Measurements from ENCODE around the gene EPHA8.

DNA sequence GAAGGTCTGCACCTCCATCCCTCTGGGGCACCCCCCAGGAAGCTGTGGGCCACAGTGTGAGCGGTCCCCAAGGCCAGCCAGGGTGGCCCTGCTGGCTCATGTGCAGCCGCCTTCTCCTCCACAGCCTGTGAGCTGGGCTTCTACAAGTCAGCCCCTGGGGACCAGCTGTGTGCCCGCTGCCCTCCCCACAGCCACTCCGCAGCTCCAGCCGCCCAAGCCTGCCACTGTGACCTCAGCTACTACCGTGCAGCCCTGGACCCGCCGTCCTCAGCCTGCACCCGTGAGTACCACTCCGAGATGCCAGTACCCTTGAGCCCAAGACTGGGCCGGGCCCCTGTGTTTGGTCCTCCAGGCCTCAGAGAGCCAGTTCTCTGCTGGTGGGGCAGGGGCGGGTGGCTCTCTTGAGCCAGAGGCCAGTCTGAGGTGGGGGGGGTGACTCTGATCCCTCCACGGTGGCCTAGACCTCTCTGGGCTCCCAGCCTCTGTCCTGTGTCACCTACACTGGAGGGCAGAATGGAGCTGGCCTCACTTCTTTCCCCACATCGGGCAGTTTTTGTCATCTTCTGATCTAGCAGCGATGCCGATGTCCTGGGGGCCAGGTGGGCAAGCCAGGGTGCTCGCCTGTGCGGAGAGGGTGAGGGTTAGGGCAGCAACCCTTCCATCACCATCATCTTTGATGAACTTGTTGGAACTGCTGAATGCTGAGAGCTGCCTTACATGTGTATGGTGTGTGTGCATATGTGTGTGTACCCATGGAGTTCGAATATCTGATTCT lies 23.3 kb downstream of the EPHA8 start:
- TF ChIP-seq EZH2 (IDR thresholded peaks at IDR 0.05; ENCODE audit: borderline replicate concordance, insufficient read depth, low read depth, low read length, poor library complexity, severe bottlenecking) = no peak
- TF ChIP-seq CTCF (IDR thresholded peaks at IDR 0.05) = no peak
